NCI-H526 (cell line): Measurements from ENCODE around the gene DTL.

Source experiments
- DNase-seq, 2 experiments: peaks; one replicate each; lab custom pipeline; 2025; lab: John Stamatoyannopoulos, UW

DTL gene

GRCh38 chr1:212037900-212038299 lies 2.4 kb downstream of the DTL start:
- no peak for DNase-seq

- no peak for DNase-seq
Observed at GRCh38 chr1:212039622-212040021, 4.1 kb downstream of the DTL start.

GRCh38 chr1:212040629-212041412 lies 5.3 kb downstream of the DTL start:
- no peak for DNase-seq

GRCh38 chr1:212042436-212042835 lies 6.9 kb downstream of the DTL start:
- DNase-seq = no peak

GRCh38 chr1:212044851-212045250 lies 9.3 kb downstream of the DTL start:
- DNase-seq = no peak

- DNase-seq = no peak
Observed at GRCh38 chr1:212045981-212046380, 10.4 kb downstream of the DTL start.

- no peak for DNase-seq
Observed at GRCh38 chr1:212053993-212054392, 18.4 kb downstream of the DTL start.

GRCh38 chr1:212055333-212055732 lies 19.8 kb downstream of the DTL start:
- no peak for DNase-seq

- no peak for DNase-seq
Observed at GRCh38 chr1:212060632-212061472, 25.3 kb downstream of the DTL start.

GRCh38 chr1:212062832-212063438 lies 27.4 kb downstream of the DTL start:
- DNase-seq = peak; percentile 0 to 43

GRCh38 chr1:212067787-212068186 lies 32.2 kb downstream of the DTL start:
- DNase-seq = no peak

- peak in 1 of 2 experiments; percentile 27 for DNase-seq
Observed at GRCh38 chr1:212070720-212071302, 35.3 kb downstream of the DTL start.

- DNase-seq = no peak
Observed at GRCh38 chr1:212072047-212072446, 36.5 kb downstream of the DTL start.

- no peak for DNase-seq
Observed at GRCh38 chr1:212073490-212073889, 37.9 kb downstream of the DTL start.

GRCh38 chr1:212074313-212074712 lies 38.8 kb downstream of the DTL start:
- no peak for DNase-seq

- DNase-seq = no peak
Observed at GRCh38 chr1:212074856-212075255, 39.3 kb downstream of the DTL start.

- DNase-seq = no peak
Observed at GRCh38 chr1:212077028-212077427, 41.5 kb downstream of the DTL start.

GRCh38 chr1:212078826-212079225 lies 43.3 kb downstream of the DTL start:
- DNase-seq = no peak

GRCh38 chr1:212082765-212083406 lies 47.3 kb downstream of the DTL start:
- no peak for DNase-seq

GRCh38 chr1:212089560-212090163 lies 54.1 kb downstream of the DTL start:
- no peak for DNase-seq

- DNase-seq = no peak
Observed at GRCh38 chr1:212091438-212092121, 56.0 kb downstream of the DTL start.
